Smooth muscle cell (in vitro differentiated cells): ENCODE results near the gene NTF4. TPM values are rescaled to one million over a fixed set of nuclear protein-coding genes. Genes with fewer than 3 reads are reported as not detected.

Experiments
- DNase-seq: peaks from one replicate; lab custom pipeline; 2025; ENCODE audit not compliant: unreplicated experiment; lab: John Stamatoyannopoulos, UW
- H2AFZ ChIP-seq: fragments of 200-600 bp; sonication (generic); 2 replicates; pipeline ENCODE4 v1.6.0; 2016; ENCODE audit warnings: antibody characterized with exemption, low read depth, mild to moderate bottlenecking
- H3F3A ChIP-seq: fragments of 200-600 bp; sonication (generic); 2 replicates; pipeline ENCODE4 v1.6.0; 2017; ENCODE audit warnings: antibody characterized with exemption, low read depth
- H3K27ac ChIP-seq: fragments of 200-600 bp; sonication (generic); 2 replicates; pipeline ENCODE4 v1.5.1; 2016; ENCODE audit warnings: low read depth, mild to moderate bottlenecking
- H3K27me3 ChIP-seq: fragments of 200-600 bp; sonication (generic); 2 replicates; pipeline ENCODE4 v1.6.1; 2016; ENCODE audit warnings: low read depth, mild to moderate bottlenecking
- H3K36me3 ChIP-seq: fragments of 200-600 bp; sonication (generic); 2 replicates; pipeline ENCODE4 v1.5.1; 2016; ENCODE audit warnings: low read depth
- H3K4me1 ChIP-seq: fragments of 200-600 bp; sonication (generic); 2 replicates; pipeline ENCODE4 v1.5.1; 2016; ENCODE audit warnings: low read depth
- H3K4me2 ChIP-seq: fragments of 200-600 bp; sonication (generic); 2 replicates; pipeline ENCODE4 v1.6.0; 2016; ENCODE audit warnings: mild to moderate bottlenecking
- H3K4me3 ChIP-seq: fragments of 200-600 bp; sonication (generic); 2 replicates; pipeline ENCODE4 v1.5.1; 2016; ENCODE audit warnings: mild to moderate bottlenecking
- H3K79me2 ChIP-seq: fragments of 200-600 bp; sonication (generic); 2 replicates; pipeline ENCODE4 v1.6.0; 2016; ENCODE audit warnings: low read depth, mild to moderate bottlenecking
- H3K9ac ChIP-seq: fragments of 200-600 bp; sonication (generic); 2 replicates; pipeline ENCODE4 v1.6.0; 2016; ENCODE audit warnings: low read depth
- H3K9me3 ChIP-seq: fragments of 200-600 bp; sonication (generic); replicated peaks from 2 replicates; pipeline ENCODE4 v1.5.1; 2016; ENCODE audit warnings: low read depth
- H4K20me1 ChIP-seq: fragments of 200-600 bp; sonication (generic); 2 replicates; pipeline ENCODE4 v1.6.0; 2016; ENCODE audit warnings: low read depth
- CTCF ChIP-seq: fragments of 200-600 bp; sonication (generic); IDR thresholded peaks from 2 replicates; pipeline ENCODE4 v1.5.1; 2017; ENCODE audit warnings: borderline replicate concordance, mild to moderate bottlenecking, antibody characterized with exemption; ENCODE audit not compliant: insufficient read depth, poor library complexity, severe bottlenecking
- WGBS: methylation state at CpG from one replicate; pipeline ENCODE4 v1.1.7; 2016; ENCODE audit warnings: low lambda C conversion rate; 5-methylcytosine and 5-hydroxymethylcytosine counted together
- polyA plus RNA-seq: library from polyadenylated mRNA; unstranded; fragments of >200 nt; fragmentation: Nextera tagmentation; extraction: Ambion mirVana; gene quantifications from 2 replicates; pipeline ENCODE4 v1.2.1, GENCODE V29; 2016
- total RNA-seq: library from RNA; depleted of rRNA; stranded (reverse); fragments of >200 nt; gene quantifications from 2 replicates; pipeline ENCODE4 v1.2.3, GENCODE V29; 2014

NTF4 gene
- total and polyA plus RNA-seq, 2 experiments from 2014 or later = 1.4 to 1.8 TPM

DNA sequence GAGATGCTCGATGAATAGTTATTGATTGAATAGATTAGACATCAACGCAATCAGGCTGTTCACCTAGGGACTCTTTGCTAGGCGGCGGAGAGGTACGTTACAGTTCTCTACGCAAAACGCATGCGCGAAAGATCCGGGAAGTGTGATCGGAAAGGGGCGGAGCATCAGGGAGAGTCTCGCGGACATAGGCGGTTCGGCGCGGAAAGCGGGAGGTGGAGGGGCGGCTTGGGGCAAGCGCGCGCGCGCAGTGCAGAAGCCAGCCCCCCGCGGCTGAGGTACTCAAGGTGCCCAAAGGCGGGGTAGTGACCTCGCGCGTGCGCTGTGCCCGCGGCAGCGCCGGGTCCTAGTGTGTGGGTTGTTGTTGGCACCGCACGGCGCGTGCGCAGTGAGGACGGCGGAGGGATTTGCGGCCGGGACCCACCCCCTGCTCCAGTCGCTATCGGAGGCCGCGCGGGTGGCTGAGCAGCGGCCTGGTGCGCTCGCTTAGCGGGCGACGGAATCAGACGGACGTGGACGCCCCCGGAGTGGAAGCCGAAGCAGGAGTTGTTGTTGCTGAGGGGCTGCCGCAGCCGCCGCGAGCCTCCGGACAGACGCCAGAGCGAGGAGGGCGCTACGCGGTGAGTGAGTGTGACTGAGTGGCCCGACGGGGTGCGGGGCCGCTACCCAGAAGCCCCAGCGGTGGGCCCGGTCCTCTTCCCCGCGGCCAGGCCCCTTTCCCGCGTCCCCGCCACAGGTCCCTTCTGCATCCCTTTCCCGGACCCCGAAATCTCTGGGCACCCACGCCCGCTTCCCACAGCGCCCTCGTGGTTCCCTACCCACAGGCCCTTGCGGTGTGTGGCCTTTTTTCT lies 20.6 kb upstream of the NTF4 start, which contains the start of gene SNRNP70:
Gene SNRNP70 (plus strand): TSS at position 432 of the 848 bp plus-strand sequence. CDS start 964 bp downstream, outside the sequence.
- H3K9me3 ChIP-seq = no peaks in the 10 kb centered on the region
- H3K4me1 ChIP-seq = peaks cover 18% of the 10 kb centered on the region
- no peaks in the 10 kb centered on the region for H3K27me3 ChIP-seq
- peak within 1 kb of the TSS; percentile 97 for H2AFZ ChIP-seq
- H3K4me2 ChIP-seq = peak within 1 kb of the TSS; percentile 86
- no peak for TF ChIP-seq CTCF
- peak within 1 kb of the TSS; percentile 72 for H3K27ac ChIP-seq
- DNase-seq = peak; percentile 97
- peaks cover 48% of the 10 kb centered on the region for H3K79me2 ChIP-seq
- no peaks in the 10 kb centered on the region for H3F3A ChIP-seq
- peak within 1 kb of the TSS; percentile 92 for H3K9ac ChIP-seq
- peaks cover 47% of the 10 kb centered on the region for H4K20me1 ChIP-seq
- H3K36me3 ChIP-seq = no peaks in the 10 kb centered on the region
- 1% methylated on average over 85 of the region's 89 CpGs for WGBS
- H3K4me3 ChIP-seq = peak within 1 kb of the TSS; percentile 79

DNA sequence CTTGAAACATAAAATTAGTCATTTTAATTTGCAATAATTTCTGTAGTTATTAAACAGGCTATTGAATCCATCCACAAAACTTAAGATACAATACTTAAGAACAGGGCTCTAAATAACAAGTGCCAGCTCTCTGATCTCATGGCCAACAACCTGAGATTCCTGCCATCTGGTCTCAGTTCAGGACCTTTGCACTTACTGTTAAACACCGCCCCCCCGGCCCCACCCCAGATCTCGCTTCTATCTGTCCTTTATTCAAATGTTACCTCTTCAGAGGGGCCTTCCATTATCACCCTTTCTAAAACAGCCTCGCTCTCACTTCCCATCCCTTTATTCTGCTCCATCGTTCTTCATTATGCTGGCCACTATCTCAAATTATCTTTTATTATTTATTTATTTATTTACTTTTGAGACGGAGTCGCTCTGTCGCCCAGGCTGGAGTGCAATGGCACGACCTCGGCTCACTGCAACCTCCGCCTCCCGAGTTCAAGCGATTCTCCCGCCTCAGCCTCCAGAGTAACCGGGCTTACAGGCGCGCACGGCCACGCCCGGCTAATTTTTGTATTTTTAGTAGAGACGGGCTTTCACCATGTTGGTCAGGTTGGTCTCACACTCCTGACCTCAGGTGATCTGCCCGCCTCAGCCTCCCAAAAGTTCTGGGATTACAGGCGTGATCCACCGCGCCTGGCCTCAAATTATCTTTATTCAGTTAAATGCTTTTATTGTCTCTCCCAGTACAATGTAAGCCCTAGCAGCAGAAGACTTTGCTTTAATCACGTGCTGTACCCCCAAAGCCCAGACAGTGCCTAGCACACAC lies 19.8 kb upstream of the NTF4 start:
- no peak for TF ChIP-seq CTCF
- WGBS = 82% methylated on average over 26 of the region's 26 CpGs
- H3K27me3 ChIP-seq = no peaks in the 10 kb centered on the region

GRCh38 chr19:49081273-49081672 lies 16.7 kb upstream of the NTF4 start:
- H3K4me1 ChIP-seq = peaks cover 6% of the 10 kb centered on the region
- 94% methylated on average over 1 of the region's 1 CpG for WGBS
- no peak for TF ChIP-seq CTCF
- DNase-seq = no peak
- H2AFZ ChIP-seq = no peak overlapping the region
- no peak overlapping the region for H3K4me2 ChIP-seq
- peaks cover 10% of the 10 kb centered on the region for H3K79me2 ChIP-seq
- no peak overlapping the region for H3K4me3 ChIP-seq
- no peak overlapping the region for H3K9ac ChIP-seq
- no peaks in the 10 kb centered on the region for H3K9me3 ChIP-seq
- H3K36me3 ChIP-seq = no peaks in the 10 kb centered on the region
- no peaks in the 10 kb centered on the region for H3K27me3 ChIP-seq
- peaks cover 7% of the 10 kb centered on the region for H4K20me1 ChIP-seq
- H3K27ac ChIP-seq = no peak overlapping the region
- H3F3A ChIP-seq = no peaks in the 10 kb centered on the region

More for the DNA sequence above, 19.8 kb upstream of the NTF4 start:
- H4K20me1 ChIP-seq = peaks cover 39% of the 10 kb centered on the region
- no peaks in the 10 kb centered on the region for H3F3A ChIP-seq
- peak overlapping the region; percentile 86 for H3K4me2 ChIP-seq
- peak overlapping the region; percentile 97 for H2AFZ ChIP-seq
- H3K9me3 ChIP-seq = no peaks in the 10 kb centered on the region
- peak overlapping the region; percentile 57 for H3K9ac ChIP-seq
- peaks cover 18% of the 10 kb centered on the region for H3K4me1 ChIP-seq
- H3K27ac ChIP-seq = peak overlapping the region; percentile 43
- H3K36me3 ChIP-seq = no peaks in the 10 kb centered on the region
- peaks cover 41% of the 10 kb centered on the region for H3K79me2 ChIP-seq
- no peak for DNase-seq
- H3K4me3 ChIP-seq = peak overlapping the region; percentile 79
